A549 (cell line): ENCODE results near the gene BRAP. TPM values are rescaled to one million over a fixed set of nuclear protein-coding genes. Genes with fewer than 3 reads are reported as not detected.

ENCODE experiments used
- ATOH8 ChIP-seq: fragments of 250-450 bp; sonication (Bioruptor Pico); IDR thresholded peaks from 2 replicates; pipeline ENCODE4 v1.5.0; 2020; ENCODE audit warnings: low read depth, mild to moderate bottlenecking, moderate library complexity
- BCL3 ChIP-seq: fragments of >200 bp; sonication (Bioruptor Twin); formaldehyde crosslinking; IDR thresholded peaks from 3 replicates; pipeline ENCODE4 v1.6.1; 2016
- CHD2 ChIP-seq: fragments of 150-350 bp; IDR thresholded peaks from 2 replicates; pipeline ENCODE4 v1.6.1; 2014; ENCODE audit warnings: low read length; ENCODE audit not compliant: partially characterized antibody
- CHD4 ChIP-seq: fragments of 200-600 bp; sonication (generic); IDR thresholded peaks from 2 replicates; pipeline ENCODE4 v1.6.1; 2016; ENCODE audit warnings: antibody characterized with exemption, mild to moderate bottlenecking, borderline replicate concordance
- CTCF ChIP-seq: fragments of >200 bp; sonication (Bioruptor Twin); formaldehyde crosslinking; IDR thresholded peaks from 3 replicates; pipeline ENCODE4 v1.5.1; 2016
- E2F6 ChIP-seq: IDR thresholded peaks from 2 replicates; pipeline ENCODE4 v1.6.1; 2012; ENCODE audit warnings: low read depth, borderline replicate concordance
- EHF ChIP-seq: fragments of 250-450 bp; sonication (Bioruptor Pico); IDR thresholded peaks from 2 replicates; pipeline ENCODE4 v1.5.0; 2020; ENCODE audit warnings: mild to moderate bottlenecking
- EHMT2 ChIP-seq: fragments of 200-600 bp; sonication (generic); IDR thresholded peaks from 2 replicates; pipeline ENCODE4 v1.6.1; 2016; ENCODE audit warnings: antibody characterized with exemption, low read depth, mild to moderate bottlenecking, moderate library complexity
- ELK1 ChIP-seq: fragments of 150-350 bp; IDR thresholded peaks from 2 replicates; pipeline ENCODE4 v1.6.1; 2014; ENCODE audit warnings: low read depth, mild to moderate bottlenecking, low read length
- HES2 ChIP-seq: fragments of >200 bp; sonication (Bioruptor Twin); formaldehyde crosslinking; IDR thresholded peaks from 2 replicates; pipeline ENCODE4 v1.6.1; 2016
- HMGXB4 ChIP-seq: fragments of 250-450 bp; sonication (Bioruptor Pico); IDR thresholded peaks from 2 replicates; pipeline ENCODE4 v1.5.0; 2021; ENCODE audit warnings: mild to moderate bottlenecking, moderate library complexity, borderline replicate concordance
- HOXA7 ChIP-seq: fragments of 250-450 bp; sonication (Bioruptor Pico); IDR thresholded peaks from 2 replicates; pipeline ENCODE4 v1.5.0; 2020; ENCODE audit warnings: mild to moderate bottlenecking, moderate library complexity
- HOXB13 ChIP-seq: fragments of 250-450 bp; sonication (Bioruptor Pico); IDR thresholded peaks from 2 replicates; pipeline ENCODE4 v1.5.0; 2020; ENCODE audit warnings: low read depth, mild to moderate bottlenecking, moderate library complexity
- HOXB5 ChIP-seq: fragments of 250-450 bp; sonication (Bioruptor Pico); IDR thresholded peaks from 2 replicates; pipeline ENCODE4 v1.5.0; 2020; ENCODE audit warnings: mild to moderate bottlenecking, moderate library complexity
- JUN ChIP-seq, 2 experiments: fragments of >200 bp; sonication (Bioruptor Twin); formaldehyde crosslinking; IDR thresholded peaks; 2 replicates in 1 of 2; 3 replicates in 1 of 2; pipeline ENCODE4 v1.6.1; 2016 to 2017
- JUNB ChIP-seq: fragments of >200 bp; sonication (Bioruptor Twin); formaldehyde crosslinking; IDR thresholded peaks from 2 replicates; pipeline ENCODE4 v1.6.1; 2016
- MYC ChIP-seq: IDR thresholded peaks from 2 replicates; pipeline ENCODE4 v1.6.1; 2012; ENCODE audit warnings: mild to moderate bottlenecking, inconsistent platforms, low read length, improper control_type of control experiment, borderline replicate concordance
- NPAS2 ChIP-seq: fragments of 250-450 bp; sonication (Bioruptor Pico); IDR thresholded peaks from 2 replicates; pipeline ENCODE4 v1.8.0; 2022; ENCODE audit warnings: mild to moderate bottlenecking, moderate library complexity, borderline replicate concordance
- NR3C1 ChIP-seq: fragments of >200 bp; sonication (Bioruptor Twin); formaldehyde crosslinking; IDR thresholded peaks from 3 replicates; pipeline ENCODE4 v1.6.1; 2017
- PBX3 ChIP-seq: IDR thresholded peaks from 2 replicates; pipeline ENCODE4 v1.6.1; 2012
- RAD21 ChIP-seq, 2 experiments: fragments of >200 bp in 1 of 2; sonication (Bioruptor Twin) in 1 of 2; formaldehyde crosslinking in 1 of 2; IDR thresholded peaks in 1 of 2; conservative IDR thresholded peaks in 1 of 2; 2 replicates in 1 of 2; 3 replicates in 1 of 2; pipeline ENCODE4 v1.6.1; 2012 to 2018; ENCODE audit warnings: inconsistent platforms in 1 of 2
- RARB ChIP-seq: fragments of 250-450 bp; sonication (Bioruptor Pico); IDR thresholded peaks from 2 replicates; pipeline ENCODE4 v1.8.0; 2021; ENCODE audit warnings: mild to moderate bottlenecking, moderate library complexity
- REST ChIP-seq: fragments of 200-600 bp; sonication (generic); IDR thresholded peaks from 2 replicates; pipeline ENCODE4 v1.6.1; 2016; ENCODE audit warnings: antibody characterized with exemption, mild to moderate bottlenecking, moderate library complexity
- SMC3 ChIP-seq: fragments of >200 bp; sonication (Bioruptor Twin); formaldehyde crosslinking; IDR thresholded peaks from 3 replicates; pipeline ENCODE4 v1.6.1; 2018; ENCODE audit warnings: inconsistent platforms
- SREBF2 ChIP-seq: fragments of 450-650 bp; IDR thresholded peaks from 2 replicates; pipeline ENCODE4 v1.6.1; 2014; ENCODE audit warnings: mild to moderate bottlenecking, moderate library complexity
- TFCP2L1 ChIP-seq: fragments of 250-450 bp; sonication (Bioruptor Pico); IDR thresholded peaks from 2 replicates; pipeline ENCODE4 v1.5.0; 2021; ENCODE audit warnings: mild to moderate bottlenecking
- TP53 ChIP-seq: fragments of 250-450 bp; sonication (Bioruptor Pico); IDR thresholded peaks from 2 replicates; pipeline ENCODE4 v1.5.0; 2021; ENCODE audit warnings: mild to moderate bottlenecking, moderate library complexity
- polyA plus RNA-seq, 4 experiments: library from polyadenylated mRNA; depleted of rRNA in 3 of 4; stranded (reverse); fragments of >200 nt; fragmentation: RNase III in 1 of 4; extraction: RNeasy Plus Mini Kit Qiagen cat#74134 plus additional on column Dnase treatment in 1 of 4; gene quantifications; 2 replicates in 3 of 4; 3 replicates in 1 of 4; pipeline ENCODE4 v1.2.3, GENCODE V29; 2011 to 2017

The BRAP gene
- polyA plus RNA-seq, 2 of the 4 experiments (the other 2 are of a cell fraction), result 13.0 to 29.7 TPM

- TF ChIP-seq NPAS2 (CRISPR knock-in tag) (peak; percentile 99), MYC (peak; percentile 77; the same call in 1 of the 2 replicates), JUN (IDR thresholded peaks at IDR 0.05) (peak; percentile 80 to 98; a peak in 4 of 5 replicates), CHD2 (peak; percentile 36), HOXB13 (CRISPR knock-in tag) (no peak), ATOH8 (CRISPR knock-in tag) (no peak), HES2 (no peak), ELK1 (no peak), CTCF (no peak), RARB (peak; percentile 57; the same call in 1 of the 2 replicates), EHF (CRISPR knock-in tag) (no peak), SMC3 (no peak), CHD4 (no peak), SREBF2 (no peak), RAD21 (conservative IDR thresholded peaks at IDR 0.05 in 1 of 2, IDR thresholded peaks at IDR 0.05 in 1 of 2) (no peak), HMGXB4 (CRISPR knock-in tag) (no peak), HOXB5 (CRISPR knock-in tag) (peak; percentile 1; the same call in 1 of the 2 replicates), TFCP2L1 (CRISPR knock-in tag) (0 out of 2 replicates have a peak, but pooled peaks have one; percentile 61), EHMT2 (no peak), HOXA7 (no peak), E2F6 (peak; percentile 61), JUNB (no peak), NR3C1 (no peak), TP53 (CRISPR knock-in tag) (peak; percentile 68; the same call in 1 of the 2 replicates), PBX3 (peak; percentile 88), BCL3 (peak; percentile 71; the same call in 1 of the 3 replicates), REST (no peak)
Observed at GRCh38 chr12:111599453-111600204, 86.1 kb downstream of the BRAP start (continued).
